ENCODE measurements around the gene SMIM22.
A peak's percentile ranks its signal among the peaks of the same experiment; 100 is the strongest.

The SMIM22 gene

DNA sequence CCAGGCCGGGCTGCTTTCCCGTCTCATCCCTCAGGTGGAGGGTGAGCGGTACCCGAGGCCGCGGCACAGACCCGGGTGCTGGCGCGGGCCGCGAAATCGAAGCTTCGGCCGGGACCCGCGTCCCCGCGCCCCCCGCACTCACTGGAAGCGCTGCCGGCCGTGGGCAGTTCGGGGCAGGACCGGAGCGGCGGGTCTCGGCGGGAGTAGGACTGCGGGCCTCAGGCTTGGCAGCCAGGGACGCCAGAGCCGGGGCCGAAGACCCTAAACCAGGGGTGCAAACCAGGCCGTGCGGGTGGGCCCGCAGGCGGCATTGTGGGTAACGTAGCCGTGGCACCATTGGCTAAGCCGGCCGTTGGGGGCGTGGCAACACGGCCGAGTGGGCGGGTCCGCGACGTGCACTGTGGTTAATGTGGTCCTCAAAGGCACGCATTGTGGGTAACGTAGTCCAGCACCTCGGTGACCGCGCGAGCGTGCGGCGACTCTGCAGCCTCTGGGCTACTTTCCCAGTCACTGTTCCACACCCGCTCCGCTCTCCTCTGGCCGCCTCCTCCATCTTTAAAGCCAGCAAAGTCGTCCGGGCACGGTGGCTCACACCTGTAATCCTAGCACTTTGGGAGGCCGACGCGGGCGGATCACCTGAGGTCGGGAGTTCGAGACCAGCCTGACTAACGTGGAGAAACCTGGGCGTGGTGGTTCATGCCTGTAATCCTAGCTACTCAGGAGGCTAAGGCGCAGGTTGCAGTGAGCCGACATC lies 28.1 kb upstream of the SMIM22 start, which contains the start of gene ZNF500:
Gene ZNF500, minus strand, starts transcription at position 288 of the 754 bp plus-strand sequence. CDS start 1,184 bp downstream, outside the sequence.
- Histone ChIP-seq H3K9me3 (ENCODE audit: insufficient read depth, low read length) (no peaks in the 10 kb centered on the region), H2AFZ (ENCODE audit: low read depth, low read length, severe bottlenecking) (peak within 1 kb of the TSS; percentile 84), H3K4me2 (ENCODE audit: low read depth, low read length, poor library complexity, severe bottlenecking) (peak within 1 kb of the TSS; percentile 68), H3K27ac (ENCODE audit: low read depth, low read length) (no peak within 1 kb of the TSS), H3K27me3 (ENCODE audit: low read length) (no peaks in the 10 kb centered on the region), H3K9ac (ENCODE audit: low read length) (peak within 1 kb of the TSS; percentile 83), H3K36me3 (ENCODE audit: low read length) (no peaks in the 10 kb centered on the region), H3K4me3 (ENCODE audit: insufficient read depth, low read length, poor library complexity, severe bottlenecking) (peak within 1 kb of the TSS; percentile 87), H3F3A (ENCODE audit: insufficient read depth) (peaks cover 24% of the 10 kb centered on the region), H3K9me2 (replicated peaks; ENCODE audit: insufficient read depth, low read length) (no peaks in the 10 kb centered on the region), H3K79me2 (ENCODE audit: insufficient read depth, low read length) (no peaks in the 10 kb centered on the region), H4K20me1 (ENCODE audit: low read depth, low read length) (no peaks in the 10 kb centered on the region)
- TF ChIP-seq, protein P1, sequence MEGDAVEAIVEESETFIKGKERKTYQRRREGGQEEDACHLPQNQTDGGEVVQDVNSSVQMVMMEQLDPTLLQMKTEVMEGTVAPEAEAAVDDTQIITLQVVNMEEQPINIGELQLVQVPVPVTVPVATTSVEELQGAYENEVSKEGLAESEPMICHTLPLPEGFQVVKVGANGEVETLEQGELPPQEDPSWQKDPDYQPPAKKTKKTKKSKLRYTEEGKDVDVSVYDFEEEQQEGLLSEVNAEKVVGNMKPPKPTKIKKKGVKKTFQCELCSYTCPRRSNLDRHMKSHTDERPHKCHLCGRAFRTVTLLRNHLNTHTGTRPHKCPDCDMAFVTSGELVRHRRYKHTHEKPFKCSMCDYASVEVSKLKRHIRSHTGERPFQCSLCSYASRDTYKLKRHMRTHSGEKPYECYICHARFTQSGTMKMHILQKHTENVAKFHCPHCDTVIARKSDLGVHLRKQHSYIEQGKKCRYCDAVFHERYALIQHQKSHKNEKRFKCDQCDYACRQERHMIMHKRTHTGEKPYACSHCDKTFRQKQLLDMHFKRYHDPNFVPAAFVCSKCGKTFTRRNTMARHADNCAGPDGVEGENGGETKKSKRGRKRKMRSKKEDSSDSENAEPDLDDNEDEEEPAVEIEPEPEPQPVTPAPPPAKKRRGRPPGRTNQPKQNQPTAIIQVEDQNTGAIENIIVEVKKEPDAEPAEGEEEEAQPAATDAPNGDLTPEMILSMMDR (IDR thresholded peaks at IDR 0.05; ENCODE audit: insufficient read depth, low read length, poor library complexity, severe bottlenecking), result no peak
- no peak for TF ChIP-seq EZH2phosphoT487 (conservative IDR thresholded peaks at IDR 0.05; ENCODE audit: low read length)

GRCh38 chr16:4767872-4768548 lies 27.2 kb upstream of the SMIM22 start:
- Histone ChIP-seq H3F3A (ENCODE audit: insufficient read depth) (peaks cover 24% of the 10 kb centered on the region), H3K79me2 (ENCODE audit: insufficient read depth, low read length) (no peaks in the 10 kb centered on the region), H3K27ac (ENCODE audit: low read depth, low read length) (no peak overlapping the region), H4K20me1 (ENCODE audit: low read depth, low read length) (no peaks in the 10 kb centered on the region), H2AFZ (ENCODE audit: low read depth, low read length, severe bottlenecking) (peak overlapping the region; percentile 80), H3K4me3 (ENCODE audit: insufficient read depth, low read length, poor library complexity, severe bottlenecking) (peak overlapping the region; percentile 87), H3K4me2 (ENCODE audit: low read depth, low read length, poor library complexity, severe bottlenecking) (peak overlapping the region; percentile 66), H3K27me3 (ENCODE audit: low read length) (no peaks in the 10 kb centered on the region), H3K9me2 (replicated peaks; ENCODE audit: insufficient read depth, low read length) (no peaks in the 10 kb centered on the region), H3K9ac (ENCODE audit: low read length) (peak overlapping the region; percentile 83), H3K9me3 (ENCODE audit: insufficient read depth, low read length) (no peaks in the 10 kb centered on the region), H3K36me3 (ENCODE audit: low read length) (no peaks in the 10 kb centered on the region)
- no peak for TF ChIP-seq EZH2phosphoT487 (conservative IDR thresholded peaks at IDR 0.05; ENCODE audit: low read length)
- TF ChIP-seq, protein P1 (IDR thresholded peaks at IDR 0.05; ENCODE audit: insufficient read depth, low read length, poor library complexity, severe bottlenecking), result no peak

- no peaks in the 10 kb centered on the region for H3K36me3 ChIP-seq (ENCODE audit: low read length)
- no peaks in the 10 kb centered on the region for H3K9me2 ChIP-seq (replicated peaks; ENCODE audit: insufficient read depth, low read length)
- H3K4me3 ChIP-seq (ENCODE audit: insufficient read depth, low read length, poor library complexity, severe bottlenecking), result peak overlapping the region; percentile 87
- peak overlapping the region; percentile 83 for H3K9ac ChIP-seq (ENCODE audit: low read length)
- peak overlapping the region; percentile 66 for H3K4me2 ChIP-seq (ENCODE audit: low read depth, low read length, poor library complexity, severe bottlenecking)
- H4K20me1 ChIP-seq (ENCODE audit: low read depth, low read length), result no peaks in the 10 kb centered on the region
- no peaks in the 10 kb centered on the region for H3K79me2 ChIP-seq (ENCODE audit: insufficient read depth, low read length)
- H2AFZ ChIP-seq (ENCODE audit: low read depth, low read length, severe bottlenecking), result peak overlapping the region; percentile 80
- H3F3A ChIP-seq (ENCODE audit: insufficient read depth), result peaks cover 24% of the 10 kb centered on the region
- no peaks in the 10 kb centered on the region for H3K27me3 ChIP-seq (ENCODE audit: low read length)
- H3K27ac ChIP-seq (ENCODE audit: low read depth, low read length), result no peak overlapping the region
- TF ChIP-seq, protein P1 (IDR thresholded peaks at IDR 0.05; ENCODE audit: insufficient read depth, low read length, poor library complexity, severe bottlenecking), result no peak
- TF ChIP-seq EZH2phosphoT487 (conservative IDR thresholded peaks at IDR 0.05; ENCODE audit: low read length), result no peak
- H3K9me3 ChIP-seq (ENCODE audit: insufficient read depth, low read length), result no peaks in the 10 kb centered on the region
These were observed 26.4 kb upstream of the SMIM22 start for GRCh38 chr16:4768549-4769305.

Data from SU-DHL-6 (cell line).